GM21515 (cell line): ENCODE results near the gene ATG5.

Experiments
- ATAC-seq: cut with Tn5 transposase; IDR thresholded peaks from one replicate; pipeline ENCODE4 v1.9.1; 2021; ENCODE audit not compliant: unreplicated experiment

ATG5 gene

DNA sequence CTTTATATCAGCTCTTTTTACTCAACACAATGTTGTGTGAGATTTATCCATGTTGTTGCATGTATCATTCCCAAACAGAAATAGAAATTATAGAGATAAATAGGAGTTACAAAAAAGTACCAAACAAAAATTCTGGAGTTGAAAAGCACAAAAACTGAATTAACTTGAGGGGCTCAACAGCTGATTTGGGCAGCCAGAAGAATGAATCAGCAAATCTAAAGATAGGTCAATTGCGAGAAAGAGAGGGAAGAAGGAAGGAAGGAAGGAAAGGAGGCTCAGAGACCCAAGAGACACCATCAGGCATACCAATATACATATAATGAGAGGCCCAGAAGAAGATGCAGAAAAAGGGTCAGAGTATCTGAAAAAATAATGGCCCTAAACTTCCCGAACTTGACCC lies 98.9 kb downstream of the ATG5 start:
- ATAC-seq = no peak

DNA sequence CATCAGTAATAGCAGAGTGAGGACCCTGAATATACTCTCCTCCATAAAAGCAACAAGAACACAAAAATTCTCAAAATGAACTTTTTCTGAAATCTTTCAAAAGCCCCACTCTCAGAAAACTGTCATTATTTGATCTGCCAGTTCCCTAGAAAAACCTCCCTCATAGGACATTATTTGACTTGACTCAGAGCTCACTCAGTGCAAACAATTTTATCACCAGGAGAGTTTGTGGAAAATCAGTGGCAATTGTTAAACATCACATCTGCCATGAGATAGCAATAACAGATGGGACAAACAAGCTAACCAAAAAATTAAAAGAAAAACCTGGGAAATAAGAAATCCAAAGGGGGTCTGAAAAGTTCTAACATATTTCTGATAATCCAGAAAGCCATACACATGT lies 100.0 kb downstream of the ATG5 start:
- no peak for ATAC-seq

DNA sequence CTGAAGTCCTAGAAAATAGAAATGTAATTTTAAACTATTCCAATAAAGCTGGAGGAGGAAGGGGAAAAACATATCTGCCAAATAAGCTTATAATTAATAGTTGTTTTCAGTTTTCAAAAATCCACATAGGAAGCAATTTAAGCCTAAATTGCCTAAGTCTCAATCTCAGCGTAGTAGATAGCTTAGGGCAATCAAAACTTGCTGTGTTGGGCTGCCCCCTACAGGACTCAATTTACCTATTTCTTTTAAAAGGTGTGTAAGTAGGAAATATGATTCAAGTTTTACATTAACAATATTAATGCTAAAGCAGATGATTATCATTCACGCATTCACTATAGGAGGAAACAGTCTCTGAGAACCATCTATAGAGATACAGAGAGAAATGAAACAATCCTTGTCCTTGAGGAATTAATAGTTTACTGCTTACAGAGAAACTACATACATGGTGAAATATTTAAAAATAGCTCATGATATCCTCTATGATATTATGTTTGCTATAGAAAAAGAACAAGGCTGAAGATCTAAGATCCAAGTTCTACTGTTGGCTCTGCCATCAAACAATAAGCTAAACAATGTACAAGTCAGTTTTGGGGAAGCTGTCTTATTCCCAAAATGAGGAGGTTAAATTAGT lies 102.1 kb downstream of the ATG5 start:
- ATAC-seq = peak; percentile 68

DNA sequence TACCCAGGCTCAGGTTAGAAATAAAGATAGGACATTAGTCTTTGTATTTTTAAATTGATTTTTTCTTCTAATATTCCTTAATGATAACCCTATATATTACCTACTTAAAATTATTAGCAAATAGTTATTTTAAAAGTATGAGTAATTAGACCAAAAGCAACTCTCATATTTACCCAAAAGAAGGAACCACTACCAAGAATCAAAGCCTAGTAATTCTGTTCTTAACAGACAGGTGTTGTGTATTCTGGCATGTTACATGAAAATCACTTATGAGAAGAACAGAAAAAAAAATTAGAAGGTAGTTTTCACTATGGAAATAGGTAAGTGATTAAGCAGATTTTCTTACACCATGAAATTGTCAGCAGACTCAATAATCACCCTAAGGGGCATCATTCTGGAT lies 105.1 kb downstream of the ATG5 start:
- no peak for ATAC-seq

DNA sequence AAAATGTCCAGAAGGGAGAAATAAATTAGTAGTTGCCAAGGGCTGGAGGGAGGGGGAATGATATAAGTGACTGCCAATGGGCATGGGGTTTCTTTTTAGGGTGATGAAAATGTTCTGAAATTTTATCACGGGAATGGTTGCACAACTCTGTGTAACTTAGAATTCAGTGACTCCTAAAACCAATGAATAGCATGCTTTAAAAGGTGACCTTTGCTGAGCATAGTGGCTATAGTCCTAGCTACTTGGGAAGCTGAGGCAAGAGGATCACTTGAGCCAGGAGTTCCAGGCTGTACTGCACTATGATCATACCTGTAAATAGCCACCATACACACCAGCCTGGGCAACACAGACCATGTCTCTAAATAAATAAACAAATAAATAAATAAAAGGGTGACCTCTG lies 109.0 kb downstream of the ATG5 start:
- ATAC-seq = no peak

DNA sequence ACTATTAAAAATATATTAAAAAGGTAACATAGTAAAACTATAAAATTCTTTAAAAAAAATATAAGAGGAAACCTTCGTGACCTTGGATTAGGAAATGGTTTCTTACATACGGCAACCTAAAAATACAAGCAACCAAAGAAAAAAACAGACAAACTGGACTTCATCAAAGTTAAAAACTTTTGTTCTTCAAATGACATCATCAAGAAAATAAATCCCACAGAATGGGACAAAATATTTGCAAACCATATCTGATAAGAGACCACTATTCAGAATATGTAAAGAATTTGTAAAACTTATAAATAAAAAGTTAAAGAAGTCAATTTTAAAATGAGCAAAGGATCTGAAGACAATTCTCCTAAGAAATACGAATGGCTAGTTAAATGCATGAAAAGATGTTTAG lies 110.0 kb downstream of the ATG5 start:
- ATAC-seq = no peak

DNA sequence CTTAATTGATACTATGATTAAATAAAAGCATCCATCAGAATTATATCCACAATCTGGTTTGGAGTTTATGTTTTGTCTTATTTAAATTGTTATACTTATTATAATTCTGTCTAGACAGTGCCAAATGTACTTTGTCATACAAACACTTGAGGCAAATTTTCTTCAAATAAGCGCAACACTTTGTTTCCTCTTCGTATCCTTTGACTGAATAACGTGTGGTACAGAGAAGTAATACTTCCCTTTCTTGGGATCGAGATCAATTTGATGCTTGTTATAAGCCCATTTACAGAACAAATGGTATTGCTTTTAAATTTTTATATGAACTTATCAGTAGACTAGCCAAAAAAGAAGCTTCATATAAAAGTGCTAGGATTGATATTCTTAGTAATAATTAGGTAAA lies 111.0 kb downstream of the ATG5 start:
- no peak for ATAC-seq

DNA sequence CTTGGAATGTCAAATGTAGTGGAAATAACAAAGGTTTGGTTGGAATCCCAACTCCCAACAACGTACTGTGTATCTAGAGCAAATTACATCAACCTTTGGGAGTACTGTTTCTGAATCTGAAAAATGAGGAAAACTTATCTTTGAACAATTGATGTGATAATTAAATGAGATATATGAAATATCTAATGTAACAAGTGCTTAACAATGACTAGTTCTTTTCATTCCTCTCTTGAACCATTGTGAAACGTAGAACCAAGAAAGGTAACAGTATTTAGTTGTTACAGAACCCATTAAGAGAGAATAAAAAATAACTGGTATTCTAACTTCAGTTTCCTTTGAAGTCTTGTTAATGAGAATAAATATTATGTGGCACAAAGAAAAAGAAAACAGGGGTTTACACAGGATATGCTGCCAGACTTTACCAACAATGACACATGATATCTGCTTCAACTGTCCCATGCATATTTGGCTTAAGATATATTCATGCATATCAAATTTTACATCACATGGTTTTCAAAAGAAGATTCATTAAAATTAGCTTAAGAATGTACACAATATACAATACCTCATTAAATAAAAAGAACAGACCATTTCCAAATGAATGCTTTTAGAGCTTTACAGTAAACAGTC lies 111.8 kb downstream of the ATG5 start:
- ATAC-seq = no peak

DNA sequence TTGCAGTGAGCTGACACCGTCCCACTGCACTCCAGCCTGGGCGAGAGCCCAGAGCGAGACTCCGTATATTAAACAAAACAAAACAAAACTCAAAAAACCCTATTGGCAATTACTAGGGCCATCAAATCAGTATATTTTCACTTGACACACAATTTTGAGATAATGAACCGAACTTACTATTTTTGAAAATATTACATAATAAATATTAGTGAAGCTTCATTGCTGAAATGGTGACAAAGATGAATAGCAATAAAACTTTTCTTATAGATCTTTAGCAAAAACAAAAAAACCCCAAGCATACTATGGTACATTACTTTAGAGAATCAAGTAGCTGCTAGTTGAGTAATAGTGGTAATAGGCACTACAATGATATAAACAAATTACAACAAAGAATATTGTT lies 113.0 kb downstream of the ATG5 start:
- no peak for ATAC-seq

DNA sequence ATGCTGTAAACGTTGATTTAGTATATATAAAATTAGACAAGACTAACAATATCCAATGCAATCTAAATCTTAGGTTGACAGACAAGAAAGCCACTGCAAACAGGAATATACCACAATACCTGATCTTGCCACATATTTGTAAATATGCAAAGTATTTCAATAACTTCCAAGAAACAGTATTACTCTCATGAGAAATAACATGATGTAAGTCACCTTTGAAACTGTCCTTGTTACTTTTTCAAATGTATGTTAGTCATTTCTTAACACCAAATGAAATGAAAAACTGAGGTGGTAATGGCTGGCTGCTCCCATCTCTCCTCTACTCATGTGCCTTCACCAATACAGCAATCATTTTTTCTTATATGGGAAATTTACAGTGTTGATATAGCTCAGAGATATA lies 118.7 kb downstream of the ATG5 start:
- no peak for ATAC-seq

DNA sequence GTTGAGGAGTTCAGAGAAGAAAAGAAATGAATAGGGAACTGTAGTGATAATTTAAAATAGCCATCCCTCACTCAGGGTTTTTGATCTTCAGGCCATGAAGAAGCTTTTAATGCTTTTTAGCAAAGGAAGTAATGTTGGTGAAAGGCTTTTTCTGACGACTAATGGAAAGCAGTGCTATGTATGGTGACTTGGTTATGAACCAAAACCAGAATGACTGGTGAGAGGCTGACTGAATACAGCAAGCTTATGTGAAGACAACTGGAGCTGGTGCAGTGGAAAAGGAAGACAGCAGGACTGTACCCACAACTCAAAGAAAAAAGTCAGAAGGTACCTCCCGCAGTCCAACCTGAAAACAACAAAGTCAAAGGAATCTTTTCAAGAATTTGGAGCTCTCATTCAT lies 120.6 kb downstream of the ATG5 start:
- ATAC-seq = no peak

DNA sequence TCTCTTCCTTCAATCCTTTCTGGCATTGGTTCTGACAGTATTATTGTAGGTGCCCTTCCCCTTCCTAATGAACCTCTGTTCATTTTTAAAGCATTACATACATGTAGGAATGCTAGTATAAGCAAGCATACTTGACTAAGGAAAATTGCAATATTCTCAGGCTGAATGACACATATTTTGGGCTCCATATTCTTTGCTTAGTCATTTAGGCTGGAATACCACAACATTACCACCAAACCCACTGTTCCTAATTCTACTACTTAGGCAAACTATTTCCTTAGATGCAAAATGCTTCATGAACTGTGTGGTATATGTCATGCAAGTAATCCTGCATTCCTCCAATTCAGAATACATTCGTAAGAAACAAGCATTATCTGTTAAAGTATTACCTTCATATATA lies 125.6 kb downstream of the ATG5 start:
- no peak for ATAC-seq

DNA sequence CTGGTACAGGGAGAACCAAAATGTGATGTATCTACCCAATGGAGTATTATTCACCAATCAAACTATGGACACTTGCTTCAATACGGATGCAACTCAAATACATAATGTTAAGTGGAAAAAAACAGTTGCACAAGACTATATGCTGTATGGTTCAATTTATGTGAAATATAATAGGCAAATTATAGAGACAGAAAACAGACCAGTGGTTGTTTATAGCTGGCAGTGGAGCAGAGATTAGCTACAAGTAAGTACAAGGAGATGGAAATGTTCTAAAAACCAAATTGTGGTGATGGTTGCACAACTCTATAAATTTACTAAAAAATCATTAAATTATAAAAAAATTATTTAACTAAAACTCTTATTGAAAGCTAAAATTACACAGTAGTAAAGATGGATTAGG lies 126.2 kb downstream of the ATG5 start:
- no peak for ATAC-seq

DNA sequence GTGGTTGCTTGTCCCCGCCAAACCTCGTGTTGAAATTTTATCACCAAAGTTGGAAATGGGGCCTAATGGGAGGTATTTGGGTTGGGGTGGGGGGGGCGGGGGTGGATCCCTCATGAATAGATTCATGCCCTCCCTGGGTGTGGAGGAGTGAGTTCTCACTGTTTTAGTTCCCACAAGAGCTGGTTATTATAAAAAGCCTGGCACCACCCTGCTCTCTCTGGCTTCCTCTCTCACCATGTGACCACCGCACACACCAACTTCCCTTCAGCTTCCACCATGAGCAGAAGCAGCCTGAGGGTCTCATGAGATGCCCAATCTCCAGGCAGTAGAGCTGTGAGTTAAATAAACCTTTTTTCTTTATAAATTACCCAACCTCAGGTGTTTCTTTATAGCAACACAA lies 128.1 kb downstream of the ATG5 start:
- no peak for ATAC-seq

DNA sequence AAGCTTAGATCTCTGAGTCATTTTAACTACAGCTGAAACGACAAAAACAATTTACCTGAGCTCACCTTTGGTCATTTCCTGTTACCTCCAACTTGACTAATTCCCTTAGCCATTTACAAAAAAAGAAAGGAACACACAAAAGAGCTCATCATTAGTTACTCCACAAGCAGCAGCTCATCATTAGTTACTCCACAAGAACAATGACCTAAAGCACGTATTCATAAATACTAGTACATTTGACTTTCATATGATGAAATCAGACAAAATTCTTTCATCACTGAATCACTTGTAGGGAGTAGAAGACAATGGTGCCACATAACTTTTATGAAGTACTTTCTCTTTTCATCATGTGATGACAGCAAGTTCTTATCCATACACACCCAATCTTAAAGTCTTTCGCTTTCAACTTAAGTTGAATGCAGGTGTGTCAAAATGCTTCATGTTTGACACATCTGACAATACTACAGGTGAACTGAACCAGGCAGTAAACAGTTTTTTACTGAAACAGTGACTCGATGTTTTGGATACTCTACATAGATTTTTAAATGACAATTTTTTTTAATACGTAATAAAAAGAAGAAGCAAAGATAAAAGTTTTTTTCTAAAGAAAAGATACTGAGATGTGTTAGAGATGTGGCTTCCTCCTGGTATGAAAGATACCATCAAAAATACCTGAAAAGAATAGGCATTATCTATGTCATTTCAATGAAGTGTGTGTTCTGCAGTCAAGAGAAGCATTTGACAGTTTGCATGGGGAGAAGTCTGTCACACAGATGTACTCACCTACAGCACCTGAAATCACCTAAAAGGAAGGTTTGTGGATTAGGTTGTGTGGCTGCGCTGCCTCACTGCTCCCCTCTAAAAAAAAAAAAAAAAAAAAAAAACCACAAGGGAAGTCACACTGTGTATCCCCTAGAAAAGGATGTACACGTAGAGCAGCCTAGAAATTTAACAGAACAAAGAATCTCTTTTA lies 130.3 kb downstream of the ATG5 start:
- peak; percentile 53 for ATAC-seq

DNA sequence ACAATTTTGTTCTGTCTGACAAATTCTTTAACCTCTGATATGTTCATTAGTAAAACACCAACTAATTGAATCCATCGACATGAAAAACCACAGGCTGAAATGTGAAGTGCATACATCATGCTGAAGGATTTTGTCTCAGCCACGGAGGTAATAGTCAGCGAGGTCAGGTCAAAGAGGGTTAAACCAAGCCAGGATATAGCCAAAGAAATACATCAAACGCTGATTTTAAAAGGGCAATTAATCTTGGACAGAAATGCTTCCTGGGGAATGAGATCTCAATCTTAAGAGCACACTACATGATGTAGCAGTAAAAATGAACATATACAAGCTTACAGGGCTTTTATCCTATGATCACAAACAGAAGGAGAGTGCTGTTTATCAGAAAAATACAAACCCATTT lies 132.7 kb downstream of the ATG5 start:
- no peak for ATAC-seq

DNA sequence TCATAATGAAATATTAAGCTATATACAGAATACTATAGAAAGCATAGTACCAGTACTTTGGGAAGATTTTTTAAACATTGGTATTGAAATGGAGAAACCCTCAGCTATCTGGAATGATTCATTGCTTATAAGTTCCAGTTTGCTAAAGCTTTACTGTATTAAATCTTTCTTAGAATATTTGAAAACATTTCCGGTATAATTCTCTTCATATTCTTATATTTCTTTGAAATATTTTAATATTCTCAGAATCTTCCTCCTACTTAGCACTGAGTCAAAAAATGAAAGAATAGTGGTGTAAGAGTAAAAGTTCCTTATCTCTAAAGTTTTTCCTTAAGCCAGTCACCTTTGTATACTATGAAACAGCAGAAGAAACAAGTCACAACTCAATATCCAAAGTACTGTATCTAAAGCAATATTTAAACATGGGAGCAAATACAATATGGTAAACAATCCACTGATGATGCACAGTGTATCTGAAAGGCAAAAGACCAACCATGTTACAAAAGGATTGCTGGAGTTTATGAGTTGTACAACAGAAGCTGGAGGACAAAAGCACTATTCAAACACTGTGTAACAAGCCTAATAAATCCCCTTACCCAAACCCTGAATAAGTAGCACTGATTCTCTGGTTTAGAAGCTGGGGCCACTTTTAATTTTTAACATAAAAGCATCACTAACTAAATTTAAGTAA lies 137.3 kb downstream of the ATG5 start:
- ATAC-seq = no peak

DNA sequence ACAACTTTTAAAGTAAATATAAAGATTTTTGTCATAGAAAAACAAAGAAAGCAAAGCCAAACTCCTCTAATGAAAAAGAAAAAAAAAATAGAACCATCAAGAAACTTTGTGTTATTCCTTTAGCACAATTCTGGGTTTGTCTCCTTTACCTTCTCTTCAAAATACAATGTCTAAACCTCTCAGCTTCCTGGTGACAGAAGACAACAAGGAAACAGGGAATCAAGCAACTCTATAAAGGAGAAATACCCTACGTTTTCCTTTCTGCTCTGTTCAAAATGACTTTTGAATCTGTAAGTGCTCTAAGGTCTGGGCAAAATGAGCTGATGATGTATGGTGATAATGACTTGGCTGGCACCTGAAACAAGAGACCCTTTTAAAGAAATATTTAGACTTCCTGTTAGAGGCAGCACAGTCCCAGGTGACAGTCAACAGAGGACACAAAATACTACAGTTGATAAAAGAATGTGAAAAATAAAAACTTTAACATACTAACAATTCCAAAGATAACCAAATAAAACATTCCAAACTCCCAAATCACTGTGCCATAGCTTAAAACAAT lies 138.1 kb downstream of the ATG5 start:
- ATAC-seq = no peak

DNA sequence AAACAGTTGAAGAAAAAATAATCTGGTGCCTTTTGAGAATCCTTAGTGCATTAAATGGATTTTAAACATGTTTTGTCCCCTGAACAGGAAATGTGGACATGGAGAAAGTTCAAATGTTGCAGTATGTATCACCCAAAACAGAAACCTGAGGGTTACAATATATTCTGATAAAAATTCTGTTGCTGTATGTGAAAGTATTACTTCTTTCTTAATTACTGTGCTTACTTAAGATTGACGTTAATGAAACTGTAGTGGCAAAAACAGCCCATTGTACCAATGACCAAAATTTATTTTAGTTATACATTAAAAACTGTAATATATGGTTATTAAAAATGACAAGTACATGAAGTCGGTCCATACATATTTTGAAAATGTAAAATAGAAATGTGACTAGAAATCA lies 138.8 kb downstream of the ATG5 start:
- no peak for ATAC-seq

DNA sequence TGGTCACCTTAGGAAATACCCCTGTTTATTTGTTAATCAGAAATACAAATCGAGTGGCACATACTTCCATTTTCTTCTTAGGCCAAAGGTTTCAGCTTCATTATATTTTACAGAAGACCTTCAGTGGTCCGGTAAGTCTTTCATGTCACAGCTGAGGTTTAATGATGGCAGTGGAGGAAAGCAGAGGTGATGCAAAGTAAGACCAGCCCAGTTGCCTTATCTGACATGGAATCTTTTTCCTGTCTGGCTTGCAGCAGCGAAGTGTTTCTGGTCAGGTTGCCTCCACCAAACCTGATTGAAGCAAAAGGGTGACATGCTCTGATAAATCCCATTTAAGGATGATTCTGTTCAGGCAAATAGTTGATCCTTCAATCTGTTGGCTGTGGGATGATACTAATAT lies 139.4 kb downstream of the ATG5 start:
- no peak for ATAC-seq

DNA sequence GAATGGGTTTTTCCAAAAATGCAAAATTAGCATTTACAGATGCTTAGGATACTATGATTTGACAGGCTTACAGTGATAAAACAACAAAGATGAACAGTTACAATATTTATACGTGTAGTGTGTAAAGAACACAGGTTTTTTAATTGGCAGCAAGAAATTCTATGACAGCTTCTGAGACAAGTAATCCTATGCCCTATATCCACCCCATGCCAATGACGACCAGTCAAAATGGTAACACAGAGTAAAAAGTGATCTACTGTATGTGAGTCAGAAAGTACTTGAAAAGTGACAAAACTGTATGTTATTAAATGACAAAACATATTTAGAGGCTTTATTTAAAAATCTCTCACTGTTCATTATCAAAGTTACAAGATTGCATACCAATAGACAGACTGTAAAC lies 139.9 kb downstream of the ATG5 start:
- ATAC-seq = no peak
